A549 (cell line): ENCODE data around the gene ASIC2. TPM values are rescaled to one million over a fixed set of nuclear protein-coding genes. Genes with fewer than 3 reads are reported as not detected.

Experiments
- ATAC-seq, 2 experiments: fragments of 200-7000 bp in 1 of 2; fragments of >200 bp in 1 of 2; cut with Nextera tagmentation in 1 of 2; cut with Tn5 transposase in 1 of 2; 3 replicates each; pipeline versions ENCODE4 v1.8.0 to v1.9.1; 2018 to 2020; ENCODE audit warnings: mild to moderate bottlenecking in 1 of 2, moderate library complexity in 1 of 2
- CTCF ChIA-PET: fragments of 300-600 bp; sonication (Branson Sonifier 250); formaldehyde crosslinking; extraction: SDS; loops from one replicate; lab custom pipeline; 2021; ENCODE audit warnings: antibody characterized with exemption, inconsistent platforms; lab: Yijun Ruan, JAX
- POLR2A ChIA-PET: fragments of 350-600 bp; formaldehyde crosslinking; extraction: SDS; loops from one replicate; lab custom pipeline; 2021; ENCODE audit warnings: antibody characterized with exemption, inconsistent platforms; lab: Yijun Ruan, JAX
- DNase-seq, 2 experiments: peaks; one replicate each; pipeline versions ENCODE4 v3.0.0 to v3.0.0-alpha.2; 2011 to 2016; ENCODE audit warnings: low read depth in 1 of 2, low spot score in 1 of 2
- FAIRE-seq: peaks from 2 replicates; lab custom pipeline; 2011; peaks lifted over from hg19 to GRCh38; lab: Jason Lieb, UNC
- H3K27ac ChIP-seq, 2 experiments: fragments of >200 bp; sonication (Bioruptor Twin); formaldehyde crosslinking; 3 replicates each; pipeline ENCODE4 v1.5.1; 2016 to 2017
- H3K4me1 ChIP-seq: fragments of >200 bp; sonication (Bioruptor Twin); formaldehyde crosslinking; 3 replicates; pipeline ENCODE4 v1.6.1; 2016
- H3K4me2 ChIP-seq: fragments of >200 bp; sonication (Bioruptor Twin); formaldehyde crosslinking; 3 replicates; pipeline ENCODE4 v1.6.1; 2016
- H3K4me3 ChIP-seq: fragments of >200 bp; sonication (Bioruptor Twin); formaldehyde crosslinking; 3 replicates; pipeline ENCODE4 v1.5.1; 2016
- H3K9me3 ChIP-seq: fragments of >200 bp; sonication (Bioruptor Twin); formaldehyde crosslinking; 3 replicates; pipeline ENCODE4 v1.6.1; 2016
- ATOH8 ChIP-seq: fragments of 250-450 bp; sonication (Bioruptor Pico); IDR thresholded peaks from 2 replicates; pipeline ENCODE4 v1.5.0; 2020; ENCODE audit warnings: low read depth, mild to moderate bottlenecking, moderate library complexity
- CBX2 ChIP-seq: fragments of 200-600 bp; sonication (generic); IDR thresholded peaks from 2 replicates; pipeline ENCODE4 v1.6.1; 2016; ENCODE audit warnings: low read depth, mild to moderate bottlenecking, borderline replicate concordance
- CBX8 ChIP-seq: fragments of 200-600 bp; sonication (generic); IDR thresholded peaks from 2 replicates; pipeline ENCODE4 v1.6.1; 2016
- E2F6 ChIP-seq: IDR thresholded peaks from 2 replicates; pipeline ENCODE4 v1.6.1; 2012; ENCODE audit warnings: low read depth, borderline replicate concordance
- FOSB ChIP-seq: fragments of 250-450 bp; sonication (Bioruptor Pico); IDR thresholded peaks from 2 replicates; pipeline ENCODE4 v1.5.0; 2020; ENCODE audit warnings: mild to moderate bottlenecking, moderate library complexity
- HDAC2 ChIP-seq: fragments of 200-600 bp; sonication (generic); IDR thresholded peaks from 2 replicates; pipeline ENCODE4 v1.6.1; 2016
- HES2 ChIP-seq: fragments of >200 bp; sonication (Bioruptor Twin); formaldehyde crosslinking; IDR thresholded peaks from 2 replicates; pipeline ENCODE4 v1.6.1; 2016
- HMGXB4 ChIP-seq: fragments of 250-450 bp; sonication (Bioruptor Pico); IDR thresholded peaks from 2 replicates; pipeline ENCODE4 v1.5.0; 2021; ENCODE audit warnings: mild to moderate bottlenecking, moderate library complexity, borderline replicate concordance
- HOXB5 ChIP-seq: fragments of 250-450 bp; sonication (Bioruptor Pico); IDR thresholded peaks from 2 replicates; pipeline ENCODE4 v1.5.0; 2020; ENCODE audit warnings: mild to moderate bottlenecking, moderate library complexity
- JUN ChIP-seq, 2 experiments: fragments of >200 bp; sonication (Bioruptor Twin); formaldehyde crosslinking; IDR thresholded peaks; 2 replicates in 1 of 2; 3 replicates in 1 of 2; pipeline ENCODE4 v1.6.1; 2016 to 2017
- JUNB ChIP-seq: fragments of >200 bp; sonication (Bioruptor Twin); formaldehyde crosslinking; IDR thresholded peaks from 2 replicates; pipeline ENCODE4 v1.6.1; 2016
- NPAS2 ChIP-seq: fragments of 250-450 bp; sonication (Bioruptor Pico); IDR thresholded peaks from 2 replicates; pipeline ENCODE4 v1.8.0; 2022; ENCODE audit warnings: mild to moderate bottlenecking, moderate library complexity, borderline replicate concordance
- PBX3 ChIP-seq: IDR thresholded peaks from 2 replicates; pipeline ENCODE4 v1.6.1; 2012
- POLR2A ChIP-seq: IDR thresholded peaks from 2 replicates; pipeline ENCODE4 v1.6.1; 2012; ENCODE audit warnings: mild to moderate bottlenecking, low read length
- RARB ChIP-seq: fragments of 250-450 bp; sonication (Bioruptor Pico); IDR thresholded peaks from 2 replicates; pipeline ENCODE4 v1.8.0; 2021; ENCODE audit warnings: mild to moderate bottlenecking, moderate library complexity
- RFX5 ChIP-seq: fragments of 450-650 bp; IDR thresholded peaks from 2 replicates; pipeline ENCODE4 v1.7.1; 2014; ENCODE audit warnings: antibody characterized with exemption, mild to moderate bottlenecking, moderate library complexity
- RNF2 ChIP-seq: fragments of 200-600 bp; sonication (generic); IDR thresholded peaks from 2 replicates; pipeline ENCODE4 v1.6.1; 2016; ENCODE audit warnings: low read depth, mild to moderate bottlenecking, antibody characterized with exemption, moderate library complexity, borderline replicate concordance
- SMC3 ChIP-seq: fragments of >200 bp; sonication (Bioruptor Twin); formaldehyde crosslinking; IDR thresholded peaks from 3 replicates; pipeline ENCODE4 v1.6.1; 2018; ENCODE audit warnings: inconsistent platforms
- USF2 ChIP-seq: fragments of 450-650 bp; IDR thresholded peaks from 2 replicates; pipeline ENCODE4 v1.6.1; 2014; ENCODE audit warnings: antibody characterized with exemption
- ZC3H11A ChIP-seq: fragments of 450-650 bp; IDR thresholded peaks from 2 replicates; pipeline ENCODE4 v1.6.1; 2014; ENCODE audit warnings: antibody characterized with exemption, mild to moderate bottlenecking
- ZFP36 ChIP-seq: fragments of 450-650 bp; IDR thresholded peaks from 2 replicates; pipeline ENCODE4 v1.6.1; 2014; ENCODE audit warnings: borderline replicate concordance; ENCODE audit not compliant: partially characterized antibody
- WGBS: methylation state at CpG from one replicate; pipeline ENCODE4 v1.1.6; 2017; ENCODE audit errors: missing lambda C conversion rate; 5-methylcytosine and 5-hydroxymethylcytosine counted together
- polyA plus RNA-seq, 4 experiments: library from polyadenylated mRNA; depleted of rRNA in 3 of 4; stranded (reverse); fragments of >200 nt; fragmentation: RNase III in 1 of 4; extraction: RNeasy Plus Mini Kit Qiagen cat#74134 plus additional on column Dnase treatment in 1 of 4; gene quantifications; 2 replicates in 3 of 4; 3 replicates in 1 of 4; pipeline ENCODE4 v1.2.3, GENCODE V29; 2011 to 2017

The ASIC2 gene
- polyA plus RNA-seq, 2 of the 4 experiments (the other 2 are of a cell fraction), result 1.5 to 1.9 TPM

- Histone ChIP-seq H3K4me1 (peaks cover 19% of the 10 kb centered on the region), H3K27ac (no peak overlapping the region), H3K9me3 (no peaks in the 10 kb centered on the region), H3K4me3 (no peak overlapping the region), H3K4me2 (no peak overlapping the region)
- ChIA-PET CTCF (interaction anchor here (0.9 to 2.8 kb wide), 7 partner anchors 9 to 278 kb away, joined by 3 to 12 read pairs (median 5); no protein-coding TSS in a partner anchor), POLR2A (no interaction called here)
- DNase-seq (no peak), ATAC-seq (0 out of 6 replicates have a peak, but pooled peaks of 1 of the 2 experiments have one; percentile 28), FAIRE-seq (no peak)
- no peak for TF ChIP-seq JUNB
- 62% methylated on average over 4 of the region's 4 CpGs for WGBS
Measured at GRCh38 chr17:33056399-33057146, 236.5 kb downstream of the ASIC2 start.

GRCh38 chr17:33055746-33056145 is 237.3 kb downstream of the ASIC2 start:
- no peak overlapping the region for H3K27ac ChIP-seq
- no peak for DNase-seq
- H3K4me3 ChIP-seq, result no peak overlapping the region
- H3K9me3 ChIP-seq, result no peaks in the 10 kb centered on the region
- FAIRE-seq, result no peak
- ChIA-PET POLR2A (no interaction called here), CTCF (interaction anchor here (0.9 to 2.8 kb wide), 6 partner anchors 8 to 279 kb away, joined by 3 to 12 read pairs (median 6); no protein-coding TSS in a partner anchor)
- H3K4me1 ChIP-seq, result peaks cover 19% of the 10 kb centered on the region
- TF ChIP-seq SMC3 (no peak), ZC3H11A (no peak), RFX5 (no peak), HDAC2 (no peak), USF2 (no peak), HMGXB4 (CRISPR knock-in tag) (no peak), ATOH8 (CRISPR knock-in tag) (no peak), POLR2A (no peak), E2F6 (no peak), HES2 (no peak)
- TF ChIP-seq, all 56 proteins: peak for 0
- 80% methylated on average over 9 of the region's 9 CpGs for WGBS
- no peak for ATAC-seq
- H3K4me2 ChIP-seq, result no peak overlapping the region

GRCh38 chr17:33055171-33055611 is 237.9 kb downstream of the ASIC2 start:
- CTCF ChIA-PET, result interaction anchor here (1.1 to 2.8 kb wide), 5 partner anchors 10 to 238 kb away, joined by 3 to 12 read pairs (median 5); partner anchors contain the start of genes ASIC2 and MYO1D
- FAIRE-seq, result no peak
- TF ChIP-seq RARB (CRISPR knock-in tag) (no peak), NPAS2 (CRISPR knock-in tag) (no peak), ZFP36 (no peak), RNF2 (no peak), JUN (IDR thresholded peaks at IDR 0.05) (no peak), PBX3 (no peak), HOXB5 (CRISPR knock-in tag) (no peak), FOSB (CRISPR knock-in tag) (no peak), CBX8 (no peak), CBX2 (no peak)

More at GRCh38 chr17:33055171-33055611, 237.9 kb downstream of the ASIC2 start:
- peaks cover 19% of the 10 kb centered on the region for H3K4me1 ChIP-seq
- no peak overlapping the region for H3K4me3 ChIP-seq
- DNase-seq (no peak), ATAC-seq (no peak)
- H3K27ac ChIP-seq, result no peak overlapping the region
- POLR2A ChIA-PET, result no interaction called here
- H3K9me3 ChIP-seq, result no peaks in the 10 kb centered on the region
- WGBS, result 73% methylated on average over 9 of the region's 9 CpGs
- no peak overlapping the region for H3K4me2 ChIP-seq
